OCI-LY7 (cell line): ENCODE measurements around the gene SPAAR. TPM values are rescaled to one million over a fixed set of nuclear protein-coding genes. Genes with fewer than 3 reads are reported as not detected.

Source experiments
- BruUV-seq: library from RNA; stranded (reverse); fragments of 400-500 nt; replicated peaks from 2 replicates; lab custom pipeline; 2021; lab: Mats Ljungman, UMichigan
- CTCF ChIA-PET: fragments of 300-600 bp; sonication (Branson Sonifier 250); formaldehyde crosslinking; loops from one replicate; lab custom pipeline; 2022; ENCODE audit warnings: antibody characterized with exemption; ENCODE audit not compliant: unreplicated experiment; lab: Charles Lee
- POLR2A ChIA-PET: fragments of 300-600 bp; sonication (Branson Sonifier 250); formaldehyde crosslinking; loops from one replicate; lab custom pipeline; 2022; ENCODE audit warnings: antibody characterized with exemption; lab: Charles Lee
- DNase-seq: peaks from one replicate; pipeline ENCODE4 v3.0.0-alpha.2; 2015; ENCODE audit warnings: low spot score
- H2AFZ ChIP-seq: fragments of 200-600 bp; sonication (generic), shearing (Covaris generic); 2 replicates; pipeline ENCODE4 v1.6.1; 2014; ENCODE audit warnings: mild to moderate bottlenecking, antibody characterized with exemption, low read length, moderate library complexity
- H3K27ac ChIP-seq: fragments of 200-600 bp; sonication (generic); 2 replicates; pipeline ENCODE4 v1.5.1; 2014; ENCODE audit warnings: mixed run types, low read depth, mild to moderate bottlenecking, moderate library complexity, low read length, inconsistent platforms; ENCODE audit not compliant: poor library complexity, severe bottlenecking
- H3K36me3 ChIP-seq: fragments of 200-600 bp; sonication (generic); 2 replicates; pipeline ENCODE4 v1.6.1; 2014; ENCODE audit warnings: mild to moderate bottlenecking, antibody characterized with exemption, low read length, moderate library complexity, mixed read lengths; ENCODE audit not compliant: insufficient read depth
- H3K4me1 ChIP-seq: fragments of 200-600 bp; sonication (generic); 2 replicates; pipeline ENCODE4 v1.5.1; 2014; ENCODE audit warnings: mild to moderate bottlenecking, low read length; ENCODE audit not compliant: insufficient read depth, poor library complexity, severe bottlenecking
- H3K4me2 ChIP-seq: fragments of 200-600 bp; sonication (generic); 2 replicates; pipeline ENCODE4 v1.6.1; 2014; ENCODE audit warnings: mild to moderate bottlenecking, low read length
- H3K4me3 ChIP-seq: fragments of 200-600 bp; sonication (generic); 2 replicates; pipeline ENCODE4 v1.5.1; 2014; ENCODE audit warnings: mild to moderate bottlenecking, low read depth, low read length; ENCODE audit not compliant: poor library complexity, severe bottlenecking
- H3K79me2 ChIP-seq: fragments of 200-600 bp; sonication (generic); 2 replicates; pipeline ENCODE4 v1.6.1; 2016; ENCODE audit warnings: low read depth, mild to moderate bottlenecking, low read length, moderate library complexity, mixed read lengths; ENCODE audit not compliant: insufficient read depth
- H3K9me2 ChIP-seq: fragments of 200-600 bp; sonication (generic); 2 replicates; pipeline ENCODE4 v1.6.1; 2016; ENCODE audit warnings: mild to moderate bottlenecking, low read length, mixed read lengths; ENCODE audit not compliant: insufficient read depth
- H3K9me3 ChIP-seq: fragments of 200-600 bp; sonication (generic); 2 replicates; pipeline ENCODE4 v1.6.1; 2014; ENCODE audit warnings: mild to moderate bottlenecking, mixed run types, low read length, mixed read lengths
- H4K20me1 ChIP-seq: fragments of 200-600 bp; sonication (generic); 2 replicates; pipeline ENCODE4 v1.6.1; 2014; ENCODE audit warnings: mild to moderate bottlenecking, antibody characterized with exemption, low read length, moderate library complexity, mixed read lengths; ENCODE audit not compliant: insufficient read depth
- EZH2phosphoT487 ChIP-seq: fragments of 200-600 bp; sonication (generic); IDR thresholded peaks from 2 replicates; pipeline ENCODE4 v1.6.1; 2018; ENCODE audit warnings: low read depth, borderline replicate concordance, mild to moderate bottlenecking, mixed run types, antibody characterized with exemption, low read length, moderate library complexity, mixed read lengths
- intact Hi-C: fragments of 100-400 bp; cut with micrococcal nuclease; formaldehyde crosslinking; loops from one replicate; pipeline ENCODE4 v1.10.0; 2022; ENCODE audit not compliant: unreplicated experiment
- total RNA-seq, 2 experiments: library from RNA; depleted of rRNA in 1 of 2; stranded (reverse); fragments of >200 nt in 1 of 2; shearing (Covaris generic) in 1 of 2; gene quantifications; 2 replicates each; pipeline ENCODE4 v1.2.3, GENCODE V29; 2014 to 2022
- TF ChIP-seq, protein P1 (sequence below): fragments of 200-600 bp; sonication (generic); conservative IDR thresholded peaks from 2 replicates; pipeline ENCODE4 v1.5.1; 2014; ENCODE audit warnings: mild to moderate bottlenecking, antibody characterized with exemption, low read length, moderate library complexity, mixed read lengths

The SPAAR gene
- total RNA-seq, 2 experiments from 2014 or later: not detected

GRCh38 chr9:35872505-35872904 lies 36.8 kb upstream of the SPAAR start:
- DNase-seq: no peak
- Histone ChIP-seq H3K4me3 (no peak overlapping the region), H3K4me1 (no peaks in the 10 kb centered on the region), H3K9me2 (no peaks in the 10 kb centered on the region), H3K79me2 (no peaks in the 10 kb centered on the region), H2AFZ (no peak overlapping the region), H3K36me3 (no peaks in the 10 kb centered on the region), H4K20me1 (no peaks in the 10 kb centered on the region), H3K4me2 (no peak overlapping the region), H3K27ac (no peak overlapping the region), H3K9me3 (peaks cover 19% of the 10 kb centered on the region)
- ChIA-PET POLR2A (no interaction called here), CTCF (no interaction called here)
- TF ChIP-seq, protein P1, sequence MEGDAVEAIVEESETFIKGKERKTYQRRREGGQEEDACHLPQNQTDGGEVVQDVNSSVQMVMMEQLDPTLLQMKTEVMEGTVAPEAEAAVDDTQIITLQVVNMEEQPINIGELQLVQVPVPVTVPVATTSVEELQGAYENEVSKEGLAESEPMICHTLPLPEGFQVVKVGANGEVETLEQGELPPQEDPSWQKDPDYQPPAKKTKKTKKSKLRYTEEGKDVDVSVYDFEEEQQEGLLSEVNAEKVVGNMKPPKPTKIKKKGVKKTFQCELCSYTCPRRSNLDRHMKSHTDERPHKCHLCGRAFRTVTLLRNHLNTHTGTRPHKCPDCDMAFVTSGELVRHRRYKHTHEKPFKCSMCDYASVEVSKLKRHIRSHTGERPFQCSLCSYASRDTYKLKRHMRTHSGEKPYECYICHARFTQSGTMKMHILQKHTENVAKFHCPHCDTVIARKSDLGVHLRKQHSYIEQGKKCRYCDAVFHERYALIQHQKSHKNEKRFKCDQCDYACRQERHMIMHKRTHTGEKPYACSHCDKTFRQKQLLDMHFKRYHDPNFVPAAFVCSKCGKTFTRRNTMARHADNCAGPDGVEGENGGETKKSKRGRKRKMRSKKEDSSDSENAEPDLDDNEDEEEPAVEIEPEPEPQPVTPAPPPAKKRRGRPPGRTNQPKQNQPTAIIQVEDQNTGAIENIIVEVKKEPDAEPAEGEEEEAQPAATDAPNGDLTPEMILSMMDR: no peak
- no peak for TF ChIP-seq EZH2phosphoT487
- intact Hi-C loops: no loop called here
- no TSS peak for BruUV-seq

GRCh38 chr9:35882263-35882848 lies 26.9 kb upstream of the SPAAR start:
- H3K4me2 ChIP-seq: no peak overlapping the region

More at GRCh38 chr9:35882263-35882848, 26.9 kb upstream of the SPAAR start:
- POLR2A ChIA-PET: interaction anchor here (0.8 kb wide), 1 partner anchor 9 kb away, joined by 3 read pairs; no protein-coding TSS in a partner anchor
- H2AFZ ChIP-seq: no peak overlapping the region
- no peak overlapping the region for H3K27ac ChIP-seq
- no peak for TF ChIP-seq EZH2phosphoT487
- TF ChIP-seq, protein P1: peak; percentile 100
- peaks cover 6% of the 10 kb centered on the region; the same call in 1 of the 2 replicates for H3K9me3 ChIP-seq
- H3K9me2 ChIP-seq: no peaks in the 10 kb centered on the region
- no TSS peak for BruUV-seq
- DNase-seq: peak; percentile 76
- H4K20me1 ChIP-seq: no peaks in the 10 kb centered on the region
- H3K36me3 ChIP-seq: no peaks in the 10 kb centered on the region
- intact Hi-C loops: loop anchor here (1.0 to 5.0 kb wide), 3 partner anchors 56 to 145 kb away; no protein-coding TSS in a partner anchor
- H3K4me3 ChIP-seq: no peak overlapping the region
- no peaks in the 10 kb centered on the region for H3K4me1 ChIP-seq
- CTCF ChIA-PET: interaction anchor here (0.7 to 1.1 kb wide), 4 partner anchors 34 to 92 kb away, joined by 3 to 5 read pairs (median 4); no protein-coding TSS in a partner anchor
- H3K79me2 ChIP-seq: no peaks in the 10 kb centered on the region
